SU-DHL-6 (cell line): ENCODE results near the gene CSNK1G2.

ENCODE experiments used
- EZH2phosphoT487 ChIP-seq: fragments of 200-600 bp; sonication (generic), shearing (Covaris generic); conservative IDR thresholded peaks from 2 replicates; pipeline ENCODE4 v1.6.1; 2018; ENCODE audit warnings: mild to moderate bottlenecking, antibody characterized with exemption, low read length, moderate library complexity, mixed read lengths
- TF ChIP-seq, protein P1 (sequence below): fragments of 200-600 bp; sonication (generic); IDR thresholded peaks from one replicate; pipeline ENCODE4 v1.5.1; 2017; ENCODE audit warnings: antibody characterized with exemption, mild to moderate bottlenecking, low read length, moderate library complexity; ENCODE audit not compliant: insufficient read depth, poor library complexity, severe bottlenecking

DNA sequence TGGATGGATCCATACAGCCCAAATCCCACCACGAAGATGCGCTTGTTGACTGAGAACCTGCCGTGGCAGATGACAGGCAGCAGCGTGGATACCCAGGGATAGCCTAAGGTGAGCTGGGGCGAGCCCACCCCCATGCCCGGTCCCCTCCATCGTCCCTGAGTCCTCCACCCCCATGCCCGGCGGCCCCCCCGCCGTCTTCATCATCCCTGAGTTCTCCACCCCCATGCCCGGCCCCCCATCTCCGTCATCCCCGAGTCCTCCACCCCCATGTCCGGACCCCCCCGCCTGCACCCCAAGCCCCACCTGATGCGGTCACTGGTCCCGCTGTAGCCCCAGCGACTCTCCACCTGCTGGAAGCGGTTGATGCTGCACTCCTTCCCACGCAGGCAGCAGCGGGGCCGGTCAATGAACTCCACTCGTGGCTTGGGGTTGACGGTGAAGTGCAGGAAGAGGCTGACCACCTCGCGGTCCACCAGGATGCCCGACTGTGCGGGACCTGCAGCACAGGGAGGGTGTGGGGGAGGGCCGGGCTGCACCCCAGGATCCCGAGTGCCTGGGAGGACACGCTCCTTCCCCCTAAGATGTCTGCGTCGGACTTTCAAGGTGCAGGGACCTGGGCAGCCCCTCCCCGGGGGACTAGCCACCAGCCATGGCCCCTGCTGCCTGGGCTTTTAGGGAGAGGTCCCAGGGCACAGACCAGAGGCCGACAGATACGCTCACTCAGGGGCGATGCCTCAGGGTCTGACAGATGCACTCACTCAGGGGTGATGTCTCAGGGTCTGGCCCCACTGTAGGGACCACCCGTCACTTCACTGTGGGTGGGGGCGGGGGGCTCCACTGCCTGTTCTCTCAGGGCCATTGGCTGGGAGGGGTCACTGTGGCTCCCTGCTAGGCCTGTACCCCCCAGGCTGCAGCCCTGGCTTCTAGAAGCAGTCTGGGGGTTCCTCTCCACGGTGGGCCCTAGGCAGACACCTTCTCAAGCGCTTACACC, 46.5 kb downstream of the CSNK1G2 start:
- TF ChIP-seq, protein P1, sequence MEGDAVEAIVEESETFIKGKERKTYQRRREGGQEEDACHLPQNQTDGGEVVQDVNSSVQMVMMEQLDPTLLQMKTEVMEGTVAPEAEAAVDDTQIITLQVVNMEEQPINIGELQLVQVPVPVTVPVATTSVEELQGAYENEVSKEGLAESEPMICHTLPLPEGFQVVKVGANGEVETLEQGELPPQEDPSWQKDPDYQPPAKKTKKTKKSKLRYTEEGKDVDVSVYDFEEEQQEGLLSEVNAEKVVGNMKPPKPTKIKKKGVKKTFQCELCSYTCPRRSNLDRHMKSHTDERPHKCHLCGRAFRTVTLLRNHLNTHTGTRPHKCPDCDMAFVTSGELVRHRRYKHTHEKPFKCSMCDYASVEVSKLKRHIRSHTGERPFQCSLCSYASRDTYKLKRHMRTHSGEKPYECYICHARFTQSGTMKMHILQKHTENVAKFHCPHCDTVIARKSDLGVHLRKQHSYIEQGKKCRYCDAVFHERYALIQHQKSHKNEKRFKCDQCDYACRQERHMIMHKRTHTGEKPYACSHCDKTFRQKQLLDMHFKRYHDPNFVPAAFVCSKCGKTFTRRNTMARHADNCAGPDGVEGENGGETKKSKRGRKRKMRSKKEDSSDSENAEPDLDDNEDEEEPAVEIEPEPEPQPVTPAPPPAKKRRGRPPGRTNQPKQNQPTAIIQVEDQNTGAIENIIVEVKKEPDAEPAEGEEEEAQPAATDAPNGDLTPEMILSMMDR: no peak
- TF ChIP-seq EZH2phosphoT487: no peak
